Endodermal cell (in vitro differentiated cells): Measurements from ENCODE around the gene PTGDR2. TPM values are rescaled to one million over a fixed set of nuclear protein-coding genes. Genes with fewer than 3 reads are reported as not detected.

ENCODE experiments used
- DNase-seq: peaks from one replicate; pipeline ENCODE4 v3.0.0-alpha.2; 2017
- H3K27ac ChIP-seq: 2 replicates; pipeline ENCODE4 v1.5.1; 2013; ENCODE audit warnings: mild to moderate bottlenecking, low read depth, low read length, moderate library complexity
- H3K27me3 ChIP-seq: 2 replicates; pipeline ENCODE4 v1.6.1; 2013; ENCODE audit warnings: mild to moderate bottlenecking, low read length, moderate library complexity; ENCODE audit not compliant: insufficient read depth, control insufficient read depth, poor library complexity, severe bottlenecking
- H3K36me3 ChIP-seq: 2 replicates; pipeline ENCODE4 v1.7.0; 2013; ENCODE audit warnings: mild to moderate bottlenecking, low read length, moderate library complexity; ENCODE audit not compliant: control insufficient read depth, insufficient read depth
- H3K4me1 ChIP-seq: one replicate; pipeline ENCODE4 v1.7.0; 2013; ENCODE audit warnings: low read length; ENCODE audit not compliant: control insufficient read depth, insufficient read depth
- H3K4me3 ChIP-seq: 2 replicates; pipeline ENCODE4 v1.5.1; 2013; ENCODE audit warnings: mild to moderate bottlenecking, low read length, moderate library complexity
- H3K9ac ChIP-seq: 2 replicates; pipeline ENCODE4 v1.6.1; 2013; ENCODE audit warnings: mild to moderate bottlenecking, low read length, moderate library complexity; ENCODE audit not compliant: poor library complexity, severe bottlenecking; ENCODE audit errors: extremely low read depth
- H3K9me3 ChIP-seq: 2 replicates; pipeline ENCODE4 v1.6.1; 2013; ENCODE audit warnings: mild to moderate bottlenecking, low read length, moderate library complexity; ENCODE audit not compliant: control insufficient read depth
- H3K27ac Mint-ChIP-seq: 2 replicates; pipeline ENCODE4 v1.8.0; 2020; ENCODE audit warnings: mixed read lengths
- H3K27me3 Mint-ChIP-seq: 2 replicates; pipeline ENCODE4 v1.8.0; 2021; ENCODE audit warnings: mild to moderate bottlenecking, mixed read lengths; ENCODE audit not compliant: insufficient read depth
- H3K36me3 Mint-ChIP-seq: 2 replicates; pipeline ENCODE4 v1.8.0; 2020; ENCODE audit warnings: low read depth, mixed read lengths
- H3K4me1 Mint-ChIP-seq: 2 replicates; pipeline ENCODE4 v1.8.0; 2020; ENCODE audit warnings: mixed read lengths
- H3K4me3 Mint-ChIP-seq: 2 replicates; pipeline ENCODE4 v1.8.0; 2020; ENCODE audit warnings: mild to moderate bottlenecking, moderate library complexity, mixed read lengths
- H3K9me3 Mint-ChIP-seq: 2 replicates; pipeline ENCODE4 v1.8.0; 2020; ENCODE audit warnings: mild to moderate bottlenecking, mixed read lengths
- CTCF ChIP-seq: fragments of 200-600 bp; sonication (generic); conservative IDR thresholded peaks from 2 replicates; pipeline ENCODE4 v1.5.0; 2021; ENCODE audit warnings: antibody characterized with exemption, mild to moderate bottlenecking
- WGBS, 2 experiments: methylation state at CpG; one replicate each; pipeline versions ENCODE4 v1.1.5 to v1.1.7; 2013; ENCODE audit warnings: missing lambda C conversion rate in 2 of 2, mixed read lengths in 1 of 2; ENCODE audit not compliant: insufficient coverage in 1 of 2, insufficient read length in 1 of 2; 5-methylcytosine and 5-hydroxymethylcytosine counted together
- total RNA-seq, 2 donors: library from RNA; stranded (reverse); fragmentation: NEBNext Ultra II Directional in 1 of 2; extraction: Animal tissue kit (Norgen Biotek cat#: 25700) in 1 of 2; gene quantifications; 2 replicates in 1 of 2; 3 replicates in 1 of 2; pipeline ENCODE4 v1.2.1, GENCODE V29; 2021

The PTGDR2 gene
- total RNA-seq, 2 donors from 2014 or later, result 0.15 TPM; not detected in 1

GRCh38 chr11:60809691-60810090 lies 46.1 kb downstream of the PTGDR2 start:
- TF ChIP-seq CTCF, result no peak
- Mint-ChIP-seq H3K36me3 (no peaks in the 10 kb centered on the region), H3K27ac (no peak overlapping the region), H3K4me3 (no peak overlapping the region), H3K27me3 (peaks cover 8% of the 10 kb centered on the region), H3K4me1 (no peaks in the 10 kb centered on the region), H3K9me3 (peaks cover 13% of the 10 kb centered on the region)
- WGBS, 2 experiments, result 93 to 95% methylated on average over 11 of the region's 11 CpGs
- Histone ChIP-seq H3K9ac (no peak overlapping the region), H3K27me3 (no peaks in the 10 kb centered on the region), H3K9me3 (no peaks in the 10 kb centered on the region), H3K4me1 (no peaks in the 10 kb centered on the region), H3K36me3 (no peaks in the 10 kb centered on the region), H3K27ac (no peak overlapping the region), H3K4me3 (no peak overlapping the region)
- DNase-seq, result no peak

- WGBS, 2 experiments, result 88% methylated on average over 3 of the region's 3 CpGs; no CpG with 5 or more reads in 1 of the 2 experiments
- Histone ChIP-seq H3K4me1 (no peaks in the 10 kb centered on the region), H3K9me3 (no peaks in the 10 kb centered on the region), H3K27ac (no peak overlapping the region), H3K9ac (no peak overlapping the region), H3K27me3 (no peaks in the 10 kb centered on the region), H3K36me3 (no peaks in the 10 kb centered on the region), H3K4me3 (no peak overlapping the region)
- TF ChIP-seq CTCF, result no peak
- Mint-ChIP-seq H3K4me1 (no peaks in the 10 kb centered on the region), H3K4me3 (no peak overlapping the region), H3K27ac (no peak overlapping the region), H3K36me3 (no peaks in the 10 kb centered on the region), H3K27me3 (peaks cover 8% of the 10 kb centered on the region), H3K9me3 (peaks cover 9% of the 10 kb centered on the region)
- DNase-seq, result no peak
Measured at GRCh38 chr11:60809249-60809648, 46.5 kb downstream of the PTGDR2 start.

GRCh38 chr11:60803273-60803936 lies 52.3 kb downstream of the PTGDR2 start:
- H3K4me1 Mint-ChIP-seq, result no peaks in the 10 kb centered on the region
- H3K36me3 Mint-ChIP-seq, result no peaks in the 10 kb centered on the region
- no peak for DNase-seq
- H3K36me3 ChIP-seq, result no peaks in the 10 kb centered on the region
- no peaks in the 10 kb centered on the region for H3K9me3 Mint-ChIP-seq
- no peak overlapping the region for H3K27ac ChIP-seq
- no peak for TF ChIP-seq CTCF
- H3K4me3 Mint-ChIP-seq, result no peak overlapping the region
- 84 to 89% methylated on average over 5 to 7 of the region's 7 CpGs for WGBS, 2 experiments
- no peaks in the 10 kb centered on the region for H3K9me3 ChIP-seq
- no peak overlapping the region for H3K4me3 ChIP-seq
- H3K27me3 Mint-ChIP-seq, result peaks cover 11% of the 10 kb centered on the region
- no peak overlapping the region for H3K9ac ChIP-seq
- no peaks in the 10 kb centered on the region for H3K27me3 ChIP-seq
- no peaks in the 10 kb centered on the region for H3K4me1 ChIP-seq
- H3K27ac Mint-ChIP-seq, result no peak overlapping the region
